ENCODE data around the gene RPL39. TPM values are rescaled to one million over a fixed set of nuclear protein-coding genes. Genes with fewer than 3 reads are reported as not detected.

The RPL39 gene
- total RNA-seq, 1 donor from 2014 or later = 1,616 TPM

DNA sequence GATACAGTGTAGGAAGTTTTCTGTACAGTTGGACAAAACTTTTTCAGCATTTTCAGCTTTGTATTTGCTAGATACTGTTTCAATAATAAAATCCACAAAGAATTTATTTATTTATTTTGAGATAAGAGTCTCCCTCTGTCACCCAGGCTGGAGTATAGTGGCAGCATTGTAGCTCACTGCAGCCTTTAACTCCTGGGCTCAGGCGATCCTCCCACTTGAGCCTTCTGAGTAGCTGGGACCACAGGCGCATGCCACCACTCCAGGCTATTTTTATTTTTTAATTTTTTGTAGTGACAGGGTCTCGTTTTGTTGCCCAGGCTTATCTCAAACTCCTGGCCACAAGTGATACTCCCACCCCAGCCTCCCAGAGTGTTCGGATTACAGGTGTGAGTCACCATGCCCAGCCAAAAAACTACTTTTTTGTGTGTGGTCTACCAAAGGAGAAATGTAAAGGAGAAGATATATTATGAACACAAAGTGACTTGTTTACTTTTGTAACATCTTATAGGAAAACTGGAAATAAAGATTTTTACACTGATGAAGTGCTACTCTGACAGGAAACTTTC, 46.1 kb downstream of the RPL39 start:
- Mint-ChIP-seq H3K9me3 (ENCODE audit: unreplicated experiment) (no peaks in the 10 kb centered on the region), H3K27ac (ENCODE audit: unreplicated experiment) (no peak overlapping the region), H3K27me3 (ENCODE audit: unreplicated experiment) (no peaks in the 10 kb centered on the region), H3K36me3 (ENCODE audit: unreplicated experiment) (no peaks in the 10 kb centered on the region), H3K4me3 (ENCODE audit: unreplicated experiment) (no peak overlapping the region), H3K4me1 (ENCODE audit: unreplicated experiment) (no peaks in the 10 kb centered on the region)
- TF ChIP-seq CTCF (IDR thresholded peaks at IDR 0.05) = no peak
- DNase-seq (ENCODE audit: extremely low spot score, unreplicated experiment) = no peak

DNA sequence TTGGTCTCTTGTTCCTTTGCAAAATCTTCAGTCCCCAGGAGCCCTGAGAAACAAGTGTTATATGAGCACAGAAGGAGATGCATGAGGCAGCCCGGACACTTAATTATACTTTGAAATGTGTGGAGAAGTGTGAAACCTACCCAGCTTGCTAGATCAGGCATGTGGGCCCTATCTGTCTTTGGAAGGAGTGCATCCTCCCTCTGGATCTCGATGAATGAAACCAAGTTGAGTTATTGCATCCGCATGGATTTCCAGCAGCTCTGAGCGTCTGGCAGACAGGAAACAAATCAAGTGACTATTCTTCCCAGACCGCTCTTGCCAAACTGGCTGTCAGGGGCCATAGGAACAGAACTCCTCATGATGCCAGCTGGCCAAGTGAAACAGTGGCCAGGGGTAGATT, 52.7 kb downstream of the RPL39 start:
- H3K27ac Mint-ChIP-seq (ENCODE audit: unreplicated experiment) = no peak overlapping the region
- H3K9me3 Mint-ChIP-seq (ENCODE audit: unreplicated experiment) = no peaks in the 10 kb centered on the region
- DNase-seq (ENCODE audit: extremely low spot score, unreplicated experiment) = no peak
- no peak for TF ChIP-seq CTCF (IDR thresholded peaks at IDR 0.05)
- no peaks in the 10 kb centered on the region for H3K36me3 Mint-ChIP-seq (ENCODE audit: unreplicated experiment)
- H3K4me3 Mint-ChIP-seq (ENCODE audit: unreplicated experiment) = no peak overlapping the region
- H3K27me3 Mint-ChIP-seq (ENCODE audit: unreplicated experiment) = no peaks in the 10 kb centered on the region
- H3K4me1 Mint-ChIP-seq (ENCODE audit: unreplicated experiment) = peaks cover 9% of the 10 kb centered on the region

Other genes starting within 250 kb of the RPL39 start
- gene STEEP1, start 226.2 kb downstream of the RPL39 start, total RNA-seq = 26.0 and 26.2 TPM in 2 replicates
- 66.5 and 68.2 TPM in 2 replicates for gene UBE2A, start 217.1 kb downstream of the RPL39 start, total RNA-seq
- gene NKRF, start 185.2 kb downstream of the RPL39 start, total RNA-seq = 10.3 and 10.6 TPM in 2 replicates
- gene SEPTIN6, start 98.5 kb downstream of the RPL39 start, total RNA-seq = 53.8 and 56.2 TPM in 2 replicates
- 1.1 and 1.5 TPM in 2 replicates for gene SOWAHD, start 33.0 kb downstream of the RPL39 start, total RNA-seq
- 8.3 and 12.4 TPM in 2 replicates for gene UPF3B, start 61.3 kb upstream of the RPL39 start, total RNA-seq
- gene RNF113A, start 80.1 kb upstream of the RPL39 start, total RNA-seq = 13.3 and 13.5 TPM in 2 replicates
- gene NDUFA1, start 80.2 kb upstream of the RPL39 start, total RNA-seq = 85.4 and 87.8 TPM in 2 replicates
- gene AKAP14, start 104.3 kb upstream of the RPL39 start, total RNA-seq = not detected in 2 replicates
- 8.3 and 9.7 TPM in 2 replicates for gene NKAP, start 152.1 kb upstream of the RPL39 start, total RNA-seq